ENCODE data around the gene PEX11B.
"Not testable (repeated sequence)": the region's sequence is repeated elsewhere in the genome, so short reads cannot be mapped to it uniquely, and the experiment has no call there.

PEX11B gene

GRCh38 chr1:145952903-145953302 is 34.4 kb upstream of the PEX11B start:
- no peak for DNase-seq

- no peak for DNase-seq
Measured at GRCh38 chr1:145951526-145951925, 33.0 kb upstream of the PEX11B start.

- no peak for DNase-seq
Measured at GRCh38 chr1:145949219-145949618, 30.7 kb upstream of the PEX11B start.

- no peak for DNase-seq
Measured at GRCh38 chr1:145947551-145947950, 29.0 kb upstream of the PEX11B start.

GRCh38 chr1:145946477-145946986 is 28.0 kb upstream of the PEX11B start:
- no peak for DNase-seq

GRCh38 chr1:145944532-145944931 is 26.0 kb upstream of the PEX11B start:
- DNase-seq, result no peak

GRCh38 chr1:145942871-145943270 is 24.4 kb upstream of the PEX11B start:
- DNase-seq, result no peak

GRCh38 chr1:145942405-145942804 is 23.9 kb upstream of the PEX11B start:
- no peak for DNase-seq

GRCh38 chr1:145937436-145937835 is 18.9 kb upstream of the PEX11B start:
- DNase-seq, result no peak

- DNase-seq, result no peak
Measured at GRCh38 chr1:145936247-145936646, 17.7 kb upstream of the PEX11B start.

GRCh38 chr1:145935708-145936107 is 17.2 kb upstream of the PEX11B start:
- DNase-seq, result no peak

GRCh38 chr1:145932522-145933009 is 14.0 kb upstream of the PEX11B start:
- peak; percentile 11 for DNase-seq

- no peak for DNase-seq
Measured at GRCh38 chr1:145927916-145928643, 9.6 kb upstream of the PEX11B start.

- DNase-seq, result peak; percentile 91
Measured at GRCh38 chr1:145927063-145927886, 8.8 kb upstream of the PEX11B start, which contains the start of gene RBM8A. Gene RBM8A, minus strand, starts transcription at chr1:145927484. Its CDS starts 58 bp downstream, at chr1:145927426.

- no peak for DNase-seq
Measured at GRCh38 chr1:145926686-145927062, 8.2 kb upstream of the PEX11B start.

- no peak for DNase-seq
Measured at GRCh38 chr1:145922266-145922665, 3.7 kb upstream of the PEX11B start.

GRCh38 chr1:145920297-145920696 is 1.8 kb upstream of the PEX11B start:
- not testable (repeated sequence) for DNase-seq

GRCh38 chr1:145918992-145919939 is 749 bp upstream of the PEX11B start:
- no peak for DNase-seq

- no peak for DNase-seq
Measured at GRCh38 chr1:145917595-145917994, 922 bp downstream of the PEX11B start.

- DNase-seq, result no peak
Measured at GRCh38 chr1:145916745-145917144, 1.8 kb downstream of the PEX11B start.

- no peak for DNase-seq
Measured at GRCh38 chr1:145912128-145912641, 6.3 kb downstream of the PEX11B start.

- no peak for DNase-seq
Measured at GRCh38 chr1:145908653-145909052, 9.9 kb downstream of the PEX11B start.
